Fibroblast of villous mesenchyme (primary cell): ENCODE measurements around the gene LRRC27. TPM values are rescaled to one million over a fixed set of nuclear protein-coding genes. Genes with fewer than 3 reads are reported as not detected.

Experiments
- DNase-seq: peaks from one replicate; pipeline ENCODE4 v3.0.0-alpha.2; 2010; ENCODE audit warnings: low read depth
- H3K4me3 ChIP-seq: 2 replicates; pipeline ENCODE4 v1.5.1; 2011; ENCODE audit warnings: low read depth, mild to moderate bottlenecking, low read length
- CTCF ChIP-seq: IDR thresholded peaks from 2 replicates; pipeline ENCODE4 v1.5.1; 2012; ENCODE audit warnings: low read depth, mild to moderate bottlenecking, low read length; ENCODE audit not compliant: insufficient read depth
- total RNA-seq: library from RNA; depleted of rRNA; stranded (reverse); fragments of >200 nt; gene quantifications from 2 replicates; pipeline ENCODE4 v1.2.3, GENCODE V29; 2012

The LRRC27 gene
- total RNA-seq, 1 donor = 6.0 TPM

GRCh38 chr10:132417257-132417910 lies 85.4 kb downstream of the LRRC27 start:
- TF ChIP-seq CTCF = no peak
- DNase-seq = no peak
- no peak overlapping the region for H3K4me3 ChIP-seq

- TF ChIP-seq CTCF = no peak
- no peak overlapping the region for H3K4me3 ChIP-seq
- no peak for DNase-seq
Observed at GRCh38 chr10:132417957-132418441, 86.0 kb downstream of the LRRC27 start.

GRCh38 chr10:132418527-132419416 lies 86.8 kb downstream of the LRRC27 start:
- no peak for TF ChIP-seq CTCF
- DNase-seq = no peak
- no peak overlapping the region for H3K4me3 ChIP-seq

- H3K4me3 ChIP-seq = no peak overlapping the region
- TF ChIP-seq CTCF = no peak
- DNase-seq = no peak
Observed at GRCh38 chr10:132419538-132420468, 87.8 kb downstream of the LRRC27 start.

GRCh38 chr10:132420469-132420980 lies 88.5 kb downstream of the LRRC27 start:
- TF ChIP-seq CTCF = no peak
- no peak for DNase-seq
- no peak overlapping the region for H3K4me3 ChIP-seq
